GM18861 (cell line): ENCODE data around the gene KCNJ16.

Source experiments
- ATAC-seq: cut with Tn5 transposase; IDR thresholded peaks from one replicate; pipeline ENCODE4 v1.9.1; 2021; ENCODE audit not compliant: unreplicated experiment

KCNJ16 gene

DNA sequence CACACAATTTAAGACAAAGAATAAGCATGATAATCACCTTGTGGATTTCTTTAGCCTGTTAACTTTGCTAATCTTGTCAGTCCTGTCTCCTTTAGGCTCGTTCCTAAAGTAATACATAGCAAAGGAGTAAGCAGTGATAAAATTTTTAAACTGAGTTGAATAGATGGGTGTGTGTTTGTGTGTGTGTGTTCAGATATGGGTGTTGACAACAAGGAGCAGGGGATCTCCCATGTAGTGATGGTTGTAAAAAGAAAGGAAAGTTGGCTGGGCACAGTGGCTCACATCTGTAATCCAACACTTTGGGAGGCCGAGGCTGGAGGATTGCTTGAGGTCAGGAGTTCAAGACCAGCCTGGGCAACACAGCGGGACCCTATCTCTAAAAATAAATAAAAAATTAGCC lies 49.7 kb downstream of the KCNJ16 start:
- ATAC-seq, result no peak

DNA sequence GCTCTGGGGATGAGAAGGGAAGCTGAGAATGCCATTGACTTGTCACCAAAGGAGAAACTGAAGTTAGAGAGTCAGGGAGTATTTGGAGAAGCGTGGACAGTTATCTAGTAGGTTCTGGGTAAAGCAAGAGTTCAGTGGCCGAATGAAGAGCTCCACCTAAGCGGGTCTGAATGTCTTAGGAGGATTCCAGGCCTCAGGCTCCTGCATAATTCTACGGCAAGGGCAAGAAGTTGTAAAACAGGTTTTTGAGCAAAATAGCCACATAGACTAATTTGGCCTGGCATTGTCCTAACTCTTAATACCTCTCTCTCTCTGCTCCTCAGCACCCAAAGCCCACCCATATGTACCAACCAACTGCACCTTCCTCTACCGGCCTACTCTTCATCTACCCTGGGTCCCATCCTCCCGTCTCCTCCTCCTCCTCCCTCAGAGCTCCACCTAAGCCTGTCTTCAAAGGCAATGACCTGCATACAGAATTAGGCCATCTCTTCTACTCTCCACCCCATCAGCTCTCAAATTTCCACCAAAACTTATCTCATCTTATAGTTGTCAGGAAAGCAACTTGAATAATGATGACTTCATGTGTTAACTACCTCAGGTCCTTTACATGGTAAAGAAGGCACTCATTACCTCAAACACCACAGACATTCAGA lies 52.3 kb downstream of the KCNJ16 start:
- no peak for ATAC-seq

DNA sequence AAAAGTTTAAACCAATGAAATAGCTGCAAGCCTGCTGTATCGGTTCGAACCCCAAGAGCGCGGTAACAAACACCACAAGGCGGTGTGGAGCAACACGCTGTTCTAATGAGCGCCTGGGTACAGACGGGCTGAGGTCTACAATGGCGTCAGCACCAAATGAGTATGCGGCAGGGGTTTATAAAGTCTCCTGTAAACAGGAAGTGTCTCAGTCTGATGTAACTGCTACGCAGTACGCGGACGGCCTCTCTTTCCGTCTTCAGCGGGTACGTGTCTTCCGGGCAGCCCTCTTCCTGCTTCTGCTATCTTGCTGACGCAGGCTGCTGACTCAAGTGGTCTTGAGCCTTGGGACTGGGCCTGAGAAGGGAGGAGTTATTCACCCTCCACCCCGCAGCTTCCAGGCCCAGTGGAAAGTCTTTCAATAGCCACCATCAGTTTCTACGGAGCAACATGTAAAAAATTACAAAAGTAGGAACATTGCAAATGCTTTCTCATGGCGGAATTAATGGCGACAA lies 53.8 kb downstream of the KCNJ16 start:
- no peak for ATAC-seq

DNA sequence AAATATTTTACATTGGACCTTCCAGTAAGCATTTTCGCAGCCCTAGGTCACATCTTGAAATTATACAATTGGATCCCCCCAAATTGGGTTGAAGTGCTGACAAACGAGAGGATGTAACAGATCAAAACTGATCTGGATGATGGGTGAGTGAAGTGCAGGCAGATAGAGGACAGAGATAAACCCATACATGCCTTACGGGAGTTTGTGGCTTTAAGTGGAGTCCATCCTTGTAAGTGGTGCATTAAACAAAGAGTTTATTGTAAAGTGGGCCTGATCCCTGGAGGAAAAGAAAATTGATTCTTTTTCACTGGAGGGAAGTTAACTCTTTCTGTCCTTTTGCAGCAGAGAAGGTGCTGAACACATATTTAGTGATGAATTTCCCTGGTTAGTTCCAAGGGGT lies 55.3 kb downstream of the KCNJ16 start:
- no peak for ATAC-seq

DNA sequence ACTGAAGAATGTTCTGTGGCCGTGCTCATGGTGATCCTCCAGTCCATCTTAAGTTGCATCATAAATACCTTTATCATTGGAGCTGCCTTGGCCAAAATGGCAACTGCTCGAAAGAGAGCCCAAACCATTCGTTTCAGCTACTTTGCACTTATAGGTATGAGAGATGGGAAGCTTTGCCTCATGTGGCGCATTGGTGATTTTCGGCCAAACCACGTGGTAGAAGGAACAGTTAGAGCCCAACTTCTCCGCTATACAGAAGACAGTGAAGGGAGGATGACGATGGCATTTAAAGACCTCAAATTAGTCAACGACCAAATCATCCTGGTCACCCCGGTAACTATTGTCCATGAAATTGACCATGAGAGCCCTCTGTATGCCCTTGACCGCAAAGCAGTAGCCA lies 57.5 kb downstream of the KCNJ16 start:
- no peak for ATAC-seq

DNA sequence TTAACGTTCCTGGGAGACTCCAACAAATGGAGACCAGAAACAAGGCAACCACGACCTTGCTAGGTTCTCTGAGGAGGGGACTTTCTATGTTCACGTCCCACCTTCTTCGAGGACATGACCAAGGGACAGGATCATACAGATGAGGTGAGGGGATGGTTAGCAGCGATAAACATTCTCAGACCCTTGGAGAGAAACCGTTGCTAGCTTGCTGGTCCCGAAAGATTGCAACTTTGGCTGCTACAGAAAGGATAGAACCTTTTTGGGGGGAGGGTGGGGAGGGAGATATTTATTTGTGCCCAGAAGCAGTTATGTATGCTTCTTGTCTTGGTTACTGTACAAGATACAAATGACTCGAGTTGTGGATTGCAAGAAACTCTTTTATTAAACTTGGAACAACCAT lies 59.0 kb downstream of the KCNJ16 start:
- ATAC-seq, result no peak

DNA sequence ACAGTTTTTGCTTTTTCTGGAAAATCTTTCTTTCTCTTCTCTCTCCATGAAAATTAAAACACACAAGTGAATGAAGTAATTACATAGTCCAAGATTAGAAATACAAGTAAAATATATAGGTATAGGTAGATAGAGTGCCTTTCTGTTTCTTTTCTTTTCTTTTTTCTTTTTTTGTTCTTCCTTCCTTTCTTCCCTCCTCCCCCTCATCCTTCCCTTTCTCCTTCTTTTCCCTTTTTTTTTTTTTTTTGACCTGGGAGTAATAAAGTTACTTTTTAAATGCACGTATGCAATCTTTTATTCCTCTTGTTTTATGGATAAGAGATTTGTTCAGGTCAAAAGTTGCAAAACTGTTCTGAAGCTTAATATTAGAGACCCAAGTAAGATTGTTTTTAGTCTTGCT lies 59.8 kb downstream of the KCNJ16 start:
- no peak for ATAC-seq

DNA sequence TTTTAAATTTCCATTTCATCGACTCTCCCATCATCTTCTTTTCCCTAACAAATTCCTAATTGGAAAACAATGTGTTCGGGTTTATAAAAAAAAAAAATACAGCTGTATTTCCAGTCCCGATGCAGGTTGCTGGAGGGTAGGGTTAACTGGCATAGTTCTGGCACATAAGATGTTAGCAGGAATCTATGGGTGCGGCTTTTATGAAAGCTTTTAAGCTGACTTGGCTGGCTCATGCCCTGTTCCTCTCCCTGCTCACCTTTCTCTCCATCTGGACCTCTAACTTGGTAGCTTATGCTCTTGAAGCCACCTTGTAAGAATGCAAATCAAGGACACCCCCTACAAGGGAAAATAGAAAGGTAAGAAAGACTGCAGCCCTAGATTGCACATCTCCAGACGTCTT lies 61.1 kb downstream of the KCNJ16 start:
- no peak for ATAC-seq

DNA sequence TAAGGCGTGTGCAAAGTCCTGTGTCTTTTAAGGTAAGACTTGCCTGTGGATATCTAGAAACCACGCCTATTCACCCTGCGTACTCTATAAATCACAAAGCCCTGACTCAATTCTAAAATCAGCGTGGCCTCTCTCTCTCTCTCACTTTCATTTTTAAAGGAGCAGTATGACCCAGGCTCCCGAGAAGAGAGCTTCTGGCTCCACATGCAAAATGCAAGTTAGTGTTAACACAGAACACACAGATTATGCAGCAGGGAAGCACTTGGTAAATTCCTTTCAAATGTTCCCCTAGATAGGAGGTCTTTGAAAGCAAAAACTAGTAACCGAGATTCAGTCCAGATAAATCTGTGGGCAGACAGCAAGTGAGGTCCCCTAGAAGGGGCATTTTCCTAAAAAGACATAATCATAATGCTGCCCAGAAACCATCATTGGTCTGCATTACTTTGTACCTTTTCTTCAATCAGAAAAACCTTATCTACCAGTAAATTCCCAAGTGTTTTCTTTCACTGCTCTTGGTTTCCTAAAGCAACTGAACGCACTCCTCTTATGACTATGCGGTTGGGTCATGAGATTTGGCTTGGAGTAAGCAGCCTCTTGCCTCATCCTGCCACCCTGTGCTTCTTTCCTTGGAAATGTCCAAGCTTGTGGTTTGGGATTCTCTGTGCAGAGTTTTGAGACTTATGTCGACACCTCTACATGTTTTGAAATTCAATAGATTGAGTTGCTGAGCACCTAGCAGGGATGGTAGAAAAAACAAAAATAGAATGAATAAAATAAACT lies 62.6 kb downstream of the KCNJ16 start:
- peak; percentile 97 for ATAC-seq

DNA sequence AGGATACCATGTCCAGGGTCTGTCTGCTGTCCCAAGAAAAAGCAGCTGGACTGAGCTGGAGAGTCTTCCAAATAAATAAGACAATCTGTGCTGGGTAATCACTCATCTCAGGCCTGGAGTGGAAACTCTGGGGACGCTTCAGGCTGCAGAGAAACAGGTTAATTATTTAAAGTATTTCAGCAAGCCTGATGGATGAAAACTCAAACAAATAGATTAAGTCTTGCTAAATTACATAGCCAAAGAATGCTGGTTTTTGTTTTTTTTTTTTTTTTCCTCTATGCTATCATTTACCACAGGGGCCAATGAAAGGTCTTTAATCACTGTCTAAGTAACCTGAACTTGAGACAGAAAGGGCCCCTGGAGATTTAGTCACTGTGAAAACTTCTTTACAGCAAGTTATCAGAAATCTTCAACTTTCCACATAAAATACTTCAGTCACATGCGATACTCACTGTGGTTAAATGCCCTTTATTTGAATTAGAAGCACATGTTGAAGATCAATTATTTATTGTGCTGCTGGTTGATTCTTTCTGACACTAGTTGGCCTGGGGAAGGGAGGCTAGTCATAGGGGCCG lies 63.4 kb downstream of the KCNJ16 start:
- ATAC-seq, result no peak

DNA sequence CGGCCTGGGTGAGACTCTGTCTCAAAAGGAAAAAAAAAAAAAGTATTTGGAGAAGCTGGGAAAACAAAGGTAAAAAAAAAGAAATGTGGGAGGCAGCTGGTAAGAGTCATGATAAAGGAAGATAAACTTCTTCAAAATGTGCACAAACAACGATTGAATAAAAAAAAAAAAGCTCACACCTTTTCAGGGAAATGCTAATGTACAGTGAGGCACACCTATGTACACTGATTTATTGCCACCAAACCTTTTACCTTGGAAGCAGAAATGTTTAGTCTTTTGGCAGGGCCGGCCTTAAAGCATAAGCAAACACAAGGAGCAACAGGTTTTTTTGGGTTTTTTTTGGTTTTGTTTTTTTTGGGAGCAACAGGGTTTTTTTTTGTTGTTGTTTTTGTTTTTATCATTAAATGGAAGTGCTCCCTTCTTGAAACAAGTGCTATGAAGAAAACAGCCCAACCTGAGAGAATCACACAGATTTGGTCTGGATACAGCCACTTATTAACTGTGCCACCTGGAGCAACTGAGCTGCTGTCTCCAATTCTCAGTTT lies 64.5 kb downstream of the KCNJ16 start:
- no peak for ATAC-seq

DNA sequence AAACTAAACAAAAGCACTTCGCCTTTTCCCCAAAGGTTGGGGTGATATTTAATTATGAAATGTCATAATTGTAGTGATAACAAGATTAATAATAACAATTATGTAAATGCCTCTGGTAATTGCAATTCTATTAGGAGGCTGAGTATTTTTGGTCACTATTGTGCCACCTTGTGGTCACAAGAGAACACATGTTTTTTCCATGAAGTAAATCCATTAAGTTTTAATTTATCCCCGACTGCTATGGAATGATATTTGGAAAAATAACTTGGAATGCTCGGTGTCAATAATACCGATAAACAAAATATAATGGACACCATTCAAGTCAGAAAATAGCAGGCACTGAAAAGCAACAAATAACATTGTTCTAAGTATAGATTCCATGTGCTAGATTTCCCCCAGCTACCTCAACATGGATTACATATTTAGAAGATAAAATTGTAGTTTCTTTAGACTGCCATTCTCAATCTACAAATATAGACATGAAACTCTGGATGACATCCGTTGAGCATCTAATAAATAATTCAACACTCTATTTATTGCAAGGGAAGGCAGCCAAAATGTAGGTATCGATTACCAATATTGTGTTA lies 69.3 kb downstream of the KCNJ16 start:
- no peak for ATAC-seq

DNA sequence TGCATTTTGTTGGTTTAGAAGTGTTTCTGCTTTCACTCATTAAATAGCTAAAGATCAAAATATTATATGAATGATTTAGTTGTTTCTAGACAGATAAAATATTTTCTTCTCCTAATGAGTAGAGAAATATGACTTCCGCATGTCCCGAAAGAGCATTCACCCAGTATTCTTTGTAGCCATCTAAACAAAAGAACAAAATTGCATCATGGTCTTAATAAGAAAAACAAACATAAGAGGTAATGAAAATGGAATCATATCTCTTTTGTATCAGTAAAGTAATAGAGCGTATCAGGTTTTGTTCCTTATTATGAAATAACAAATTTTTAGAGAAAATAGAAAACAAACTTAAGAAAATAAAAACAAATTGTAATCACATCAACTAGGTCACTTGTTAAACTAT lies 78.2 kb downstream of the KCNJ16 start:
- no peak for ATAC-seq

DNA sequence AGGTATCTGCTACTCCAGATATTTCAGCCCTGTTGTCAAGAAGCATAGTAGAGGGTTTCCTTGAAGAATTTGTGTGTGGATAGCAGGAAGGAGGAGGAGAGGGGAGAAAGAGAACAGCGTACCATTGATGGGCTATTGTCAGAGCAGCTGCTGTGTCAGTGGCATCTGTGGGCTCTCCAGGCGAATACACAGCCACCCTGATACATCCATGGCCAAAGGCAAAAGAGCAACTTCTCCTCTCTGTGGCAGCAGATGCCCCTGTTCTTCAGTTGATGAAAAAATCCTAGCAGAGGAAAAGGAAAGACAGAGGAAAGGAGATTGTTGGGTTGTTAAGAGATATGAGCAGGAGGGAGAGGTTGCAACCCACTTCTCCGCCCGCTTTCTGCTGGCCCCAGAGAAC lies 82.1 kb downstream of the KCNJ16 start:
- ATAC-seq, result no peak

DNA sequence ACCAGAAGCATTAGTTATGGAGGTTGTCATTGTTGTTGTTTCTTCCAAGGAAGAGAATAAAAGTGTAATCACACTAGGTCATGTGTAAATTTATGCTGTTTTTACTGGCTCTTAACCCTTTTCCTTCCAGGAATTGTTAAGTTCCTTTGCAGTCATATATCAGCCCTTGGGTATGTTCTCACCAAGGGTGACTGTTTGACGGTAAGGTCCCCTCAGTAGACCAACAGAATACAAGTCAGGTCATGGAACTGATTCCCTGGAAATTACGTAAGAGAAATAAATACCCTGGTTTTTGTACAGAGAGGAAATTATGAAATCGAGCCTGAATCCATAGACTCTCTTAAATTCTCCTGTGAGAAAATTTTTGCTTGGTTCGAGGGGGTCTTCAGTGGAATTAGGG lies 83.2 kb downstream of the KCNJ16 start:
- no peak for ATAC-seq

DNA sequence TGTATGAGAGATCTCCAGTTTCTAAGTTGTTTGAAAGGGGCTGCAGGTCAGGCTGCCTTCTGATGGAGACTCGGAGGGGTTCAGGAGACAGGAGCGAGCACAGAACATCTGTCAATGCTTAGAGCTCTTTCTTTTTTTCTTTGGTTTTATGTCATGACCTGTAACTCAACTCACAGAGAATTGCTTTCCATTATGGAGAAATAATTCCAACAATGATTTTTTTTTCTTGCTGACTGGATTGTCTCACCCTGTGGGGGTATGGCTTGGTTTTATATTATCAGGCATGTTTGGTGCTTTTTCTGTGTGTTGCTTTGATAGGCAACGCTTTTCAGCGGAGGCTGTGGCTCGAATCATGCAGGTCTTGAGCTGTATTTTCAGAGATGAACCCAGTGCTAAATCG lies 83.6 kb downstream of the KCNJ16 start:
- no peak for ATAC-seq

DNA sequence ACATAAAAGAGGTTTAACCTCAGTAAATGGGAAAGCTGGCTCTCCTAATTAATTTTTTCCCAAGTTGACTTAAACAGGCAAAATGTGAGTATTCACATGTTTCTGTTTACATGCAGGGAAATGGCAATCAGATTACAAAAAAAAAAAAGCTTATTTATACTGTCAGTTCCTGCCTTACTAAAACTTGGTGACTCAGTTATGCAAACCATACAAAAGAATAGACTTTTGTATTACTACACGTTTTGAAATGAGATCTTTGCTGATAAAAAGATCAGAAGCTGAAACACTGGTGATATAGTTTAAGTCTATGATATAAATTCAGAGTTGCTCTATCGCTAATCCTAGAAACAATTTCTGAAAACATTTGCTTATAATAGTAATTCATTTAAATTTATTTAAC lies 85.0 kb downstream of the KCNJ16 start:
- ATAC-seq, result no peak

DNA sequence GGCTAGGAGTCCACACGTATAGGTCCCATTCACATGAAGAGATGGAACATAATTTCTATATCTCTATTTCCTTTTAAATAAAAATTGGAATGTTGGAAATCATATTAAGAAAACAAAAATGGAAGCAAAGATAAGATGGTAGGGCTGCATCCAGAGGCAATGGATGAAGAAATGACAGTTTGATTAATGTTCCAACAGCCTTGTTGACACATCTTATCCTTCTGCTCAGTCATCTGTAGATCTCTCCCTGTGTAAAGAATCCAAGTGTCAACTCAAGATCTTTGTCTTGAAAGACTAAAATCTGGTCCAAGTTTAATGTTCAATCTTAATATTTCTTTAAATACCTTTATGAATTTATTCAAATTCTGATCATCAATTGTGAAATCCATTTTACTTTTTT lies 86.5 kb downstream of the KCNJ16 start:
- ATAC-seq, result no peak

DNA sequence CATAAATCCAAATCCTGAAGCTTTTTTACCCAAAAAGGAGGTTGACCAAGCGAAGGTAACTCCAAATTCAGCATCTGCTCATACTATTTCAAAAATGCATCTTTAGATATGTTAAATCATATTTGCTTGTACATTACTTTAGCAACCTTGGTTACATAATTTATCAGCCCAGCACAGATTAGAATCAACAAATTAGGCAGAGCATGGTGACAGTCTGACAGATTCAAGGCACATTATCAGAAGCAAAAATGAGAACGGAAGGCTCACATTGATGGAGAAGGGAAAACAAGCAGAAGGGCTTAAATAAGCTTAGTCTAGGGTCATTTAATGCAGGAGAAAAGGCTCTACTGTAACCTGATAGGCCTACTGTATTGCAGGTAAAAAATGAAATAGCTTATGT lies 90.4 kb downstream of the KCNJ16 start:
- no peak for ATAC-seq

DNA sequence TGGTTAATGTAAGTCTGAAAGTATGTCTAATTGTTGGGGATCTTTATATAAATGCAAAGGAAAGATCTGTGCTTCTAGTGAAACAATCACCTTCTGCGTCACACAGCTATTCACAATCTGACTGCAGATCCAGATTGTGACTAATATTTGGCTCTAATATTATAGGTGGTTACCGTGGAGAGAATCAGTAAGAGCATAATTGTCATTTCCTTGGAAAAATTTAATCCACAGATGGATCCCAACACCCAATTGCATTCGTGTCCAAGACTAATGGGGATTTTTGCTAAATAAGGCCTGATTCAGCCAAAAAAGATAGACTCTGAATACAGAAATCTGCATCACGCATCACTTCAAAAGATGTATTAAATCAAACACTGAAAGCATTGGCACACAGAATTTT lies 91.6 kb downstream of the KCNJ16 start:
- no peak for ATAC-seq
